Naive thymus-derived CD8-positive, alpha-beta T cell (primary cell): ENCODE results near the gene VAMP3. TPM values are rescaled to one million over a fixed set of nuclear protein-coding genes. Genes with fewer than 3 reads are reported as not detected.
"Not testable (repeated sequence)": the region's sequence is repeated elsewhere in the genome, so short reads cannot be mapped to it uniquely, and the experiment has no call there.

Source experiments
- ATAC-seq, 2 donors: fragments of 150-1000 bp; cut with Tn5 transposase in 1 of 2; sonication (Bioruptor Pico), chemical (Tn5 transposase) in 1 of 2; 1 replicate in 1 of 2; 2 replicates in 1 of 2; pipeline ENCODE4 v1.10.0; 2021; ENCODE audit warnings: mild to moderate bottlenecking in 2 of 2, moderate library complexity in 2 of 2
- POLR2A ChIA-PET: fragments of 350-600 bp; sonication (Branson Sonifier 250); formaldehyde crosslinking; loops from one replicate; lab custom pipeline; 2021; ENCODE audit warnings: antibody characterized with exemption; lab: Charles Lee
- DNase-seq, 10 donors: peaks; one replicate each; pipeline versions ENCODE4 v3.0.0 to v3.0.0-alpha.2; 2020 to 2022
- H3K27ac Mint-ChIP-seq, 10 donors: one replicate each; pipeline ENCODE4 v1.8.0; 2020 to 2022; ENCODE audit warnings: mild to moderate bottlenecking in 10 of 10, mixed read lengths in 10 of 10, moderate library complexity in 4 of 10, inconsistent platforms in 1 of 10
- H3K27me3 Mint-ChIP-seq, 5 donors: one replicate each; pipeline ENCODE4 v1.8.0; 2021 to 2022; ENCODE audit warnings: mixed read lengths in 5 of 5
- H3K36me3 Mint-ChIP-seq, 3 donors: one replicate each; pipeline ENCODE4 v1.8.0; 2020 to 2022; ENCODE audit warnings: mixed read lengths in 3 of 3, mild to moderate bottlenecking in 2 of 3, inconsistent platforms in 1 of 3
- H3K4me1 Mint-ChIP-seq, 4 donors: one replicate each; pipeline ENCODE4 v1.8.0; 2021 to 2022; ENCODE audit warnings: mixed read lengths in 4 of 4
- H3K4me3 Mint-ChIP-seq, 10 donors: one replicate each; pipeline ENCODE4 v1.8.0; 2020 to 2022; ENCODE audit warnings: mild to moderate bottlenecking in 10 of 10, mixed read lengths in 10 of 10, moderate library complexity in 6 of 10, inconsistent platforms in 1 of 10
- H3K9me3 Mint-ChIP-seq, 9 donors: one replicate each; pipeline ENCODE4 v1.8.0; 2020 to 2022; ENCODE audit warnings: mixed read lengths in 9 of 9, mild to moderate bottlenecking in 3 of 9, inconsistent platforms in 1 of 9, moderate library complexity in 1 of 9
- polyA plus RNA-seq, 3 donors: library from polyadenylated mRNA; unstranded; fragments of 300-500 nt; fragmentation: Illumina TruSeq; gene quantifications; one replicate each; pipeline ENCODE4 v1.2.3, GENCODE V29; 2021
- total RNA-seq, 8 experiments: library from RNA in 2 of 8; stranded (reverse) in 2 of 8; gene quantifications; one replicate each; pipeline ENCODE4 v1.2.3 and lab custom pipeline; 2021 to 2026

The VAMP3 gene
- total and polyA plus RNA-seq, 5 experiments from 2014 or later = 30.4 to 53.7 (median 32.4) TPM

DNA sequence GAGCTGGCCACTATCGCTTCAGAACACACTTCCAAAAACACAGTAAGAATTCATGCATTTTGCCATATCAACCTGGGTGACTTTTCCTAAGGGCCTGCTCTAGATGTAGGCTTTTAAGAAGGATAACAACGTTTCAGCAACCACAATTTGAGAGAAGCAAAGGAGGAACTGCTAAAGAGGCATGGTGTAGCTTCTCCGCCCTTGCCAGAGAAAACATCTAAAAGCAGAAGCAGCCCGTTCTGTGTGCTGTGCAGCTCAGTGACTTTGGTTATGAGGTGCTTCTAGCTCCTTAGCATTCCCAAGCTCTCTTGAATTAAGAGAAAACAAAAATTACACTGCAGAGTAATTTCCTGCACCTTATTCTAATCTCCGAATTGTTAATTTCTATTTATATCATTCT lies 15.7 kb downstream of the VAMP3 start:
- Mint-ChIP-seq H3K27me3 (no peaks in the 10 kb centered on the region), H3K36me3 (peaks cover 26 to 43% (median 36%) of the 10 kb centered on the region in 3 donors), H3K9me3 (peaks cover 0 to 23% (median 16%) of the 10 kb centered on the region in 9 donors), H3K4me3 (no peak overlapping the region), H3K27ac (peak overlapping the region in 1 of 10 donors; percentile 48), H3K4me1 (peaks cover 7 to 28% (median 18%) of the 10 kb centered on the region in 4 donors)
- no peak for ATAC-seq
- POLR2A ChIA-PET = no interaction called here
- DNase-seq = no peak

DNA sequence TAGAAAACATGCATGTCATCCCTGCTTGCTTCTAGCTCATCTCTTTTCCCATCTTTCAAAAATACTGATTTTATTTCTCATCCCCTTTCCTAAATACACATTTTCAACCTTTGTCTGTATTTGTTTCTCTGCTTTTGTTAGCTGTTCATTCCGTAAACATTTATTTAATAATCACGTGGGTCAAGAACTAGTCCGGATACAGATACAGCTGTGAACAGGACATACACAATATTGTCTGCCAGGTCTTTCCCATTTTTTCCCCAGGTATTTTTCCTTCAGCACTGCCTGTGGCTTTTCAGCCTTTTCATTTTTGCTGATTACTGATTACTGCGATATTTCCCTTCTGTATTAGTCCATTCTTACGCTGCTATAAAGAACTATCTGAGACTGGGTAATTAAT lies 18.7 kb downstream of the VAMP3 start:
- no peak overlapping the region for H3K4me3 Mint-ChIP-seq
- peaks cover 0 to 13% (median 4%) of the 10 kb centered on the region in 4 donors for H3K4me1 Mint-ChIP-seq
- peaks cover 0 to 26% (median 18%) of the 10 kb centered on the region in 9 donors for H3K9me3 Mint-ChIP-seq
- ATAC-seq (no peak), DNase-seq (no peak)
- H3K27ac Mint-ChIP-seq = no peak overlapping the region
- H3K36me3 Mint-ChIP-seq = peaks cover 27 to 49% (median 39%) of the 10 kb centered on the region in 3 donors
- POLR2A ChIA-PET = no interaction called here
- H3K27me3 Mint-ChIP-seq = no peaks in the 10 kb centered on the region

DNA sequence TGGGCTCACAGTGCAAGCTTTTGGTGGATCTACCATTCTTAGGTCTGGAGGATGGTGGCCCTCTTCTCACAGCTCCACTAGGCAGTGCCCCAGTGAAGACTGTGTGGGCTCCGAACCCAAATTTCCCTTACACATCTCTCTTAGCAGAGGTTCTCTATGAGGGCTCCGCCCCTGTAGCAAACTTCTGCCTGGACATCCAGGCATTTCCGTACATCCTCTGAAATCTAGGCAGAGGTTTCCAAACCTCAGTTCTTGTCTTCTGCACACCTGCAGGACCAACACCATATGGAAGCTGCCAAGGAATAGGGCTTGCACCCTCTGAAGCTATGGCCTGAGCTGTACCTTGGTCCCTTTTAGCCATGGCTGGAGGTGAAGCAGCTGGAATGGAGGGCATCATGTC lies 19.9 kb downstream of the VAMP3 start:
- H3K4me3 Mint-ChIP-seq, ATAC-seq, H3K27me3 Mint-ChIP-seq, H3K4me1 Mint-ChIP-seq, DNase-seq, POLR2A ChIA-PET, H3K27ac Mint-ChIP-seq: not testable (repeated sequence)
- H3K36me3 Mint-ChIP-seq = peaks cover 27 to 43% (median 38%) of the 10 kb centered on the region in 3 donors
- peaks cover 0 to 26% (median 18%) of the 10 kb centered on the region in 9 donors for H3K9me3 Mint-ChIP-seq

DNA sequence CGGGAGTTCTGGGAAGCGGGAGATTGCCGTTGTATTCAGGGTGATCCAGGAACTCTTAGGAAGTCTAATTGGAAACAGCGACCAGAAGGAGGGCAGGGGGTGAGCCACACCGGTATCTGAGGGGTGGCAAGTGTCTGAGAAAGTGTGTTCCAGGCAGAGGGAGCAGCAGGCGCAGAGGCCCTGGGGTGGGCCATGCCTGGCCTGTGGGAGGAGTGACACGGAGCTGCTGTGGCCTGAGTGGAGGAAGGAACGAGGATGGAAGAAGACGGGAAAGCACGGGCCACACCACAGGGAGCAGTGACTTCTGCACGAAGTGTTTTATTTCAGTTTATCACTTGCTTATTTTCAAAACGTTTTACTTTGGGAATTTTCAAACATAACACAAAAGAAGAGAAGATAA lies 24.3 kb downstream of the VAMP3 start:
- Mint-ChIP-seq H3K27ac (no peak overlapping the region), H3K9me3 (peaks cover 0 to 14% (median 10%) of the 10 kb centered on the region in 9 donors), H3K27me3 (no peaks in the 10 kb centered on the region), H3K36me3 (peaks cover 18 to 32% (median 23%) of the 10 kb centered on the region in 3 donors), H3K4me1 (no peaks in the 10 kb centered on the region), H3K4me3 (no peak overlapping the region)
- DNase-seq = no peak
- POLR2A ChIA-PET = no interaction called here
- ATAC-seq = no peak

DNA sequence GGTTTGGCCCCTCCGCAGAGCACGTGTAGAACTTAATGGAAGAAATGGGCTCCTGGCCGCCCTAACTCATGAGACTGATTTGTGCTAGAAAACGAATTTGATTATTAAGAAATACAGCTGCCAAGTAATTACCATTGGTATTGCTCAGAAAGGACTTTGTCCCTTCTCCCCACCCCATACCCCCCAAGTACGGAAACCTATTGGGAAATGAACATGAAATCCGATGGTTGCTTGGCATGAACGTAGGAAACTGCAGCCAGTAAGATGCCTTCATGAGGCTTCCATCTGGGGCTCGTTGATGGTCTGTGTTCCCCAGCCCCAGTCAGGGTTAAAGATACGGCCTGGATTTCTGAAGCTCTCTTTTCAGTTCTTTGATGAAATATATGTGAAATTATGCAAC lies 34.4 kb downstream of the VAMP3 start:
- H3K27ac Mint-ChIP-seq = no peak overlapping the region
- ATAC-seq (no peak), DNase-seq (no peak)
- no peak overlapping the region for H3K4me3 Mint-ChIP-seq
- POLR2A ChIA-PET = no interaction called here
- no peaks in the 10 kb centered on the region for H3K9me3 Mint-ChIP-seq
- no peaks in the 10 kb centered on the region for H3K27me3 Mint-ChIP-seq
- H3K4me1 Mint-ChIP-seq = no peaks in the 10 kb centered on the region
- H3K36me3 Mint-ChIP-seq = peaks cover 0 to 35% (median 31%) of the 10 kb centered on the region in 3 donors

DNA sequence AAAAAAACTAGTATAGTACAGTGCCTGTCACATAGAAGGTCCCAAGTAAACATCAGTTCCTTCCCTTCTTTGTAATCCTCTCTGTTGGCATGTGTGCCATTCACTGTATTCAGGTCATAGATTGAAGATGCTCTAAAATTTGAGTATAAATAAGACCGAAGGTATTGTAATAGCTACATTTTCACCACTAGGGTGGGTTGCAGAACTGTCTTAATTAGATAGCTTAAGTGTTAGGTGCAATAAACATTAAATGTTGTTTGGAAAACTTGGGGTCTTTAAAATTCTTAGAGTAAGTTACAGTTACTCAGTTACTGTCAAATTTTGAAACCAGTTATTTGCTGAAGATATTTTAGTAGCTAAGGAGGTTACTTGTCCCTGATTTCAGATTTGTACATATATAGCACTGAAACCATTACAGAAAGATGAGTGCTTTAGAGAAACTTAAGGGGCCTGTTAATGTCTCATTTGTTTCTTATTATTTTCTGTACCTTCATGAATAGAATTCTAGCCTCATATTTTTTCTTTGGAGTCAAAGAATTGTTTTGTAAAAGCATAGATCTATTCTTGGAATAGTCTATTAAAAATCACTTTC lies 37.3 kb downstream of the VAMP3 start:
- Mint-ChIP-seq H3K36me3 (peaks cover 12 to 48% (median 45%) of the 10 kb centered on the region in 3 donors), H3K4me1 (no peaks in the 10 kb centered on the region), H3K27me3 (no peaks in the 10 kb centered on the region), H3K27ac (no peak overlapping the region), H3K9me3 (peaks cover 4 to 11% (median 6%) of the 10 kb centered on the region in 9 donors), H3K4me3 (no peak overlapping the region)
- DNase-seq = peak in 1 of 10 donors; percentile 16
- ATAC-seq = no peak
- POLR2A ChIA-PET = no interaction called here

DNA sequence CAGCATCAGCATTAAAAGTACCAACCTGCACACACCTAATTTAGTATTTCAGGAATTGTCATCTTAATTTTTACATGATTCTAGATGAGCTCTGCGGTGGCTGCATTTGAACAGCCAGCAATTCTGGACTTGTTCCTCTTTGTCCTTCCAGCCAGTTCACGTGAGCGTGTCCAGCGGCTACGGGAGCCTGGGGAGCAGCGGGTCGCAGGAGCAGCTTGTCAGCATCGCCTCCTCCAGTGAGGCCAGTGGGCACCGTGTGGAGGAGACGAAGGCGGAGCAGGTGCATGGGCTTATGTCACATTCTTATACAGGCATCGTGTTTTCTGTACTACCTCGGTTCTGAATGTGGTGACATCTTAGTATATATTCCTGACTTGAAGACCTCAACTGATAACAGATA lies 38.6 kb downstream of the VAMP3 start:
- Mint-ChIP-seq H3K4me1 (no peaks in the 10 kb centered on the region), H3K27me3 (no peaks in the 10 kb centered on the region), H3K4me3 (no peak overlapping the region), H3K9me3 (peaks cover 8 to 18% (median 15%) of the 10 kb centered on the region in 9 donors), H3K27ac (no peak overlapping the region), H3K36me3 (peaks cover 22 to 53% (median 49%) of the 10 kb centered on the region in 3 donors)
- DNase-seq = no peak
- POLR2A ChIA-PET = no interaction called here
- ATAC-seq = no peak

DNA sequence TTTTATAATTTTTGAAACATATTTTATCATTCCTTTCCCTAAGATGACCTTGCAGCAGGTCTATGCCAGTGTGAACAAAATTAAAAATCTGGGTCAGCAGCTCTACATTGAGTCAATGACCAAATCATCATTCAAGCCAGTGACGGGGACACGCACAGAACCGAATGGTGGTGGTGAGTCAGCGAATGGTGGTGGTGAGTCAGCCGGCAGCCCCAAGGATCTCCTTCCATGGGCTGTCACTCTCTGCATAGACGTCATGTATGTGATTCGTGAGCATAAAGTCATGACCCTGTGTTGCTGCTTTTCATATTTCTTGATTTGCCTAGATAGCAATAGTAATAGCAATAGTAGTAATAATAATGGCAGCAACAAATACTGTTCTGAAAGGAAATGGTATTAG lies 39.3 kb downstream of the VAMP3 start:
- Mint-ChIP-seq H3K4me3 (no peak overlapping the region), H3K4me1 (no peaks in the 10 kb centered on the region), H3K27ac (peak overlapping the region in 1 of 10 donors; percentile 27), H3K27me3 (no peaks in the 10 kb centered on the region), H3K9me3 (peaks cover 8 to 20% (median 15%) of the 10 kb centered on the region in 9 donors), H3K36me3 (peaks cover 22 to 48% (median 43%) of the 10 kb centered on the region in 3 donors)
- ATAC-seq (no peak), DNase-seq (no peak)
- POLR2A ChIA-PET = no interaction called here

DNA sequence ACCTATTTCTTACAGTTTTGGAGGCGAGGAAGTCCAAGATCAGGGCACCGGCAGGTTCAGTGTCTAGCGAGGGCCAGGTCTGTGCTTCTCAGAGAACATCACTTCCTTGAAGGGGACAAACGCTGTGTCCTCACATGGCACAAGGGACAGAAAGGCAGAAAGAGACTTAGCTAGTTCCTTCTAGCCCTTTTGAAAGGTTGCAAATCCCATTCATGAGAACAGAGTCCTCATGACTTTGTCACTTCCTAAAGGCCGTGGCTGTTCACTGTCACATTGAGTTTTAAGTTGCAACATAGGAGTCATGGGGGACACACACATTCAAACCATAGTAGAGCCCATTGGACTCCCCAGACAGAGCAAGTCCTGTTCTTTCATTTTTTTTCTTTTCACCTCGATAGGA lies 40.4 kb downstream of the VAMP3 start:
- Mint-ChIP-seq H3K4me1 (no peaks in the 10 kb centered on the region), H3K27ac (no peak overlapping the region), H3K9me3 (peaks cover 8 to 20% (median 15%) of the 10 kb centered on the region in 9 donors), H3K36me3 (peaks cover 22 to 42% (median 39%) of the 10 kb centered on the region in 3 donors), H3K27me3 (no peaks in the 10 kb centered on the region), H3K4me3 (no peak overlapping the region)
- no peak for ATAC-seq
- POLR2A ChIA-PET = no interaction called here
- no peak for DNase-seq

DNA sequence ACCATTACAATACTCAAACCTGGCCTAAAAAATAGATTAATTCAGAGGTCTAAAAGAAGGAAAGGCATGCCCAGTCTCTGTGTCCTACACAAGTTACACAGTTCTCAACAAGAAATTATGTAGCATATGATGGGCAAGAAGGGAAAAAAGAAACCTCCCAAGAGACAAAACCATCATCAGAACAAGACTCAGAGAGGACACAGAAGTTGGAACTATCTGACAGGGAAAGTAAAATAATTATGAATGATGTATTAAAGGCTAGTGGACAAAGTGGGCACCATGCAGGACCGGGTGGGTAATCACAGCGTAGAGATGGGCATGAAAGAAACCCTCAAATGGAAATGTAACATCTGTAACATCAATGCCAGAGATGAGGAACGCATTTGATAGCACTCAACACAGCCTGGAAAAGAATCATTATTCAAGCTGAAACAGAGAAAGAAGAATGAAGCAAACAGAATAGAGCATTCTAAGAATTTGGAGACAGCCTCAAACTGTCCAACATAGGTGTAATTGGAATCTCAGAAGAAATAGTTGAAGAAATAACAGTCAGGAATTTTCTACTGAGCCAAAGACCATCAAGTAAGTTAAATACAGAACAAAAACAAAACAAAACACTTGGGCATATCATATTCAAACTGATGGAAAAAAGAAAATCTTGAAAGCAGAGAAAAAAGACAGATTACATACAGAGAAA lies 42.7 kb downstream of the VAMP3 start:
- POLR2A ChIA-PET = no interaction called here
- Mint-ChIP-seq H3K27me3 (no peaks in the 10 kb centered on the region), H3K4me3 (no peak overlapping the region), H3K27ac (no peak overlapping the region), H3K4me1 (no peaks in the 10 kb centered on the region), H3K36me3 (peaks cover 22 to 42% (median 40%) of the 10 kb centered on the region in 3 donors), H3K9me3 (peaks cover 8 to 20% (median 15%) of the 10 kb centered on the region in 9 donors)
- DNase-seq = no peak
- ATAC-seq = no peak

DNA sequence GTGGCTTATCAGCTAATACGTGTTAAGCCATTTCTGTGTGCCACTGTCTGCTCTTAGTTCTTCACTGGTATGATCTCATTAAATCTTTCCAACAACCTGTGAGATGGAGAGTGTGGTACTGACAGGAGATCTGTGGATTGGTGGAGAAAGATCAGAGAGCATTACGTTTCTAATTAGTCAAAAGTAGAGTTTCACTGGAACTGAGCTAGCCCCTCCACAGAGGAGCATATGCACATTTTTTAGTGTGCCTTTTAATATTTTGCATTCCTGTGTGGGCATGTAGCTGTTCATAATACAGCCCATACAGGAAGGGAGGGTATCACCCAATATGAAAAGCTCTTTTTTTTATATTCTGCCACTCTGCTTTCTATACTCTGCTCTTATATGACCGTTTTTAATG lies 50.2 kb downstream of the VAMP3 start:
- Mint-ChIP-seq H3K27ac (no peak overlapping the region), H3K27me3 (no peaks in the 10 kb centered on the region), H3K36me3 (peaks cover 5 to 43% (median 9%) of the 10 kb centered on the region in 3 donors), H3K4me3 (no peak overlapping the region), H3K4me1 (peaks cover 0 to under 1% (median 0%) of the 10 kb centered on the region in 4 donors), H3K9me3 (no peaks in the 10 kb centered on the region)
- POLR2A ChIA-PET = no interaction called here
- ATAC-seq (no peak), DNase-seq (no peak)

DNA sequence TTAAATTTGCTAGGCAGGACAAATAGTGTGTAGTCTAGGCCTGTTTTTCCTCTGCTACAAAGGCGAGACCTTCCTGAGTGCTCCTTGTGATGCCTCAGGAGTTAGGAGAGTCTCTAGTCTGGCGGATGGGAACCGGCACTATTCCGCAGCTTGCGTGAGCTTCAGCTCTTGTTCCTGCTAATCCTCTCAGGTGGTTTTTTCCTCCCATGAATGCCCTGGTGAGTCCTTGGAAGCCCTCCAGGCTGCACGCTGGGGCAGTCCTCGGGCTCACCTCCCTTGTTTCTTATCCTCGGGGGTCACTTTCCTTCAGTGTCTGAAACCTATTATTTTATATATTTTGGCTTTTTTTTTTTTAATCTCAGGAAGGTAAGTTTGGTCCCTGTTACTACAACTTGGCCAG lies 53.6 kb downstream of the VAMP3 start:
- DNase-seq (no peak), ATAC-seq (no peak)
- Mint-ChIP-seq H3K27ac (no peak overlapping the region), H3K27me3 (no peaks in the 10 kb centered on the region), H3K9me3 (peaks cover 0 to 1% (median 0%) of the 10 kb centered on the region in 9 donors), H3K36me3 (peaks cover 7 to 52% (median 11%) of the 10 kb centered on the region in 3 donors), H3K4me1 (peaks cover 0 to 12% (median 3%) of the 10 kb centered on the region in 4 donors), H3K4me3 (no peak overlapping the region)
- POLR2A ChIA-PET = no interaction called here

DNA sequence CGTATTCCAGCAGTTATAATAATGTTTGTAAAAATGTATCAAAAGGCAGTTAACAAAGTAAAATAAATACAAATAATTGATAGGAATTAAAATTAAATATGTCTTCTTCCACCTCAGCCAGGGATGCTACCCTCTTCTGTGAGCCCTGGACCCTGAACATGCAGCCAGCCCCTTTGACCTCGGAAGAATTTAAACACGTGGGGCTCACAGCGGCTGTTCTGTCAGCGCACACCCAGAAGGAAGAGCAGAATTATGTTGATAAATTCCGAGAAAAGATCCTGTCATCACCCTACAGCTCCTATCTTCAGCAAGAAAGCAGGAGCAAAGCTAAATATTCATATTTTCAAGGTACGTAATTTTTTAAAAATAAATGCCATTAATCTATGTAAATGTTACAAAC lies 55.3 kb downstream of the VAMP3 start:
- peaks cover 0 to 49% (median 11%) of the 10 kb centered on the region in 3 donors for H3K36me3 Mint-ChIP-seq
- peak overlapping the region in 3 of 10 donors; percentile 66 to 95 (median 86) for H3K27ac Mint-ChIP-seq
- POLR2A ChIA-PET = interaction anchor here (0.6 kb wide), 1 partner anchor 20 kb away, joined by 4 read pairs; no protein-coding TSS in a partner anchor

More for the DNA sequence above, 55.3 kb downstream of the VAMP3 start:
- peaks cover 0 to 1% (median 0%) of the 10 kb centered on the region in 9 donors for H3K9me3 Mint-ChIP-seq
- peak overlapping the region in 9 of 10 donors; percentile 73 to 96 (median 88) for H3K4me3 Mint-ChIP-seq
- peaks cover 0 to 19% (median 3%) of the 10 kb centered on the region in 4 donors for H3K4me1 Mint-ChIP-seq
- ATAC-seq (no peak), DNase-seq (no peak)
- no peaks in the 10 kb centered on the region for H3K27me3 Mint-ChIP-seq
